Breast epithelium (tissue), 3 donors: Measurements from ENCODE around the gene PTPRG.

Experiments
- POLR2A ChIP-seq: fragments of 450-650 bp; IDR thresholded peaks from one replicate; pipeline ENCODE4 v1.6.1; 2016; ENCODE audit warnings: antibody characterized with exemption, mild to moderate bottlenecking, moderate library complexity
- TF ChIP-seq, protein P1 (sequence below), 3 donors: fragments of 450-650 bp; IDR thresholded peaks; one replicate each; pipeline ENCODE4 v1.5.1; 2016 to 2017; ENCODE audit warnings: antibody characterized with exemption in 3 of 3, mild to moderate bottlenecking in 3 of 3, moderate library complexity in 3 of 3

DNA sequence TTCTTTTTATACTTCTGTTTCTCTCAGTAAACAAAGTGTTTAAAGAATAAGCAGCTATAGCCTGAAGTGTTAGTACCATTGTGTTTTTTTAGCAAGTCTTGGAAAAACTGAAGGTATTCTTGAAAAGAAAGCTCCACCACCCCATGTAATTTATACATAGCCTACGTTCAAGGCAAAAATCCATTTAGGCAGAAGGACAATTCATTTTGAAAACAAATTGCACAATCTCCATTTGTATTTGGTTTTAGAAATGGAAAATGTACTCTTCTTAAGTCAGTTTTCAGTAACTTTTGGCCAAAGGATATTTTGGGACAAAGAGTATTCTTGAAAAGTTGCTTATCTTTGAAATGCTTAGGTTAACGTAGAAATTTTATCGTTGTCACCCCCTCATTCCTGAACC, 34.5 kb downstream of the PTPRG start:
- TF ChIP-seq, protein P1, sequence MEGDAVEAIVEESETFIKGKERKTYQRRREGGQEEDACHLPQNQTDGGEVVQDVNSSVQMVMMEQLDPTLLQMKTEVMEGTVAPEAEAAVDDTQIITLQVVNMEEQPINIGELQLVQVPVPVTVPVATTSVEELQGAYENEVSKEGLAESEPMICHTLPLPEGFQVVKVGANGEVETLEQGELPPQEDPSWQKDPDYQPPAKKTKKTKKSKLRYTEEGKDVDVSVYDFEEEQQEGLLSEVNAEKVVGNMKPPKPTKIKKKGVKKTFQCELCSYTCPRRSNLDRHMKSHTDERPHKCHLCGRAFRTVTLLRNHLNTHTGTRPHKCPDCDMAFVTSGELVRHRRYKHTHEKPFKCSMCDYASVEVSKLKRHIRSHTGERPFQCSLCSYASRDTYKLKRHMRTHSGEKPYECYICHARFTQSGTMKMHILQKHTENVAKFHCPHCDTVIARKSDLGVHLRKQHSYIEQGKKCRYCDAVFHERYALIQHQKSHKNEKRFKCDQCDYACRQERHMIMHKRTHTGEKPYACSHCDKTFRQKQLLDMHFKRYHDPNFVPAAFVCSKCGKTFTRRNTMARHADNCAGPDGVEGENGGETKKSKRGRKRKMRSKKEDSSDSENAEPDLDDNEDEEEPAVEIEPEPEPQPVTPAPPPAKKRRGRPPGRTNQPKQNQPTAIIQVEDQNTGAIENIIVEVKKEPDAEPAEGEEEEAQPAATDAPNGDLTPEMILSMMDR (IDR thresholded peaks at IDR 0.05) = no peak
- TF ChIP-seq POLR2A = no peak
